G401.6 (cell line): Measurements from ENCODE around the gene SLC7A14.

Experiments used
- FAIRE-seq: peaks from 2 replicates; lab custom pipeline; 2012; peaks lifted over from hg19 to GRCh38; lab: Jason Lieb, UNC

The SLC7A14 gene

GRCh38 chr3:170470063-170471016 lies 115.5 kb downstream of the SLC7A14 start:
- no peak for FAIRE-seq

- FAIRE-seq: no peak
Observed at GRCh38 chr3:170469151-170470062, 116.5 kb downstream of the SLC7A14 start.

- FAIRE-seq: no peak
Observed at GRCh38 chr3:170467571-170468147, 118.2 kb downstream of the SLC7A14 start.

GRCh38 chr3:170467007-170467406 lies 118.9 kb downstream of the SLC7A14 start:
- FAIRE-seq: no peak

GRCh38 chr3:170465955-170466354 lies 119.9 kb downstream of the SLC7A14 start:
- FAIRE-seq: no peak

GRCh38 chr3:170463011-170463410 lies 122.9 kb downstream of the SLC7A14 start:
- FAIRE-seq: no peak

- FAIRE-seq: no peak
Observed at GRCh38 chr3:170458285-170458684, 127.6 kb downstream of the SLC7A14 start.

- FAIRE-seq: no peak
Observed at GRCh38 chr3:170454509-170454908, 131.4 kb downstream of the SLC7A14 start.

GRCh38 chr3:170450039-170450438 lies 135.8 kb downstream of the SLC7A14 start:
- no peak for FAIRE-seq

GRCh38 chr3:170448584-170448983 lies 137.3 kb downstream of the SLC7A14 start:
- FAIRE-seq: no peak

GRCh38 chr3:170443457-170443856 lies 142.4 kb downstream of the SLC7A14 start:
- no peak for FAIRE-seq

GRCh38 chr3:170442947-170443346 lies 142.9 kb downstream of the SLC7A14 start:
- FAIRE-seq: no peak

- FAIRE-seq: no peak
Observed at GRCh38 chr3:170441412-170441811, 144.5 kb downstream of the SLC7A14 start.

- no peak for FAIRE-seq
Observed at GRCh38 chr3:170440344-170440743, 145.5 kb downstream of the SLC7A14 start.

- peak; percentile 90 for FAIRE-seq
Observed at GRCh38 chr3:170438836-170439235, 147.0 kb downstream of the SLC7A14 start.

- no peak for FAIRE-seq
Observed at GRCh38 chr3:170437696-170438407, 148.0 kb downstream of the SLC7A14 start.

GRCh38 chr3:170437176-170437575 lies 148.7 kb downstream of the SLC7A14 start:
- no peak for FAIRE-seq

- FAIRE-seq: no peak
Observed at GRCh38 chr3:170436697-170437096, 149.2 kb downstream of the SLC7A14 start.

- no peak for FAIRE-seq
Observed at GRCh38 chr3:170432416-170432815, 153.5 kb downstream of the SLC7A14 start.

GRCh38 chr3:170431054-170431453 lies 154.8 kb downstream of the SLC7A14 start:
- no peak for FAIRE-seq

- no peak for FAIRE-seq
Observed at GRCh38 chr3:170429050-170429449, 156.8 kb downstream of the SLC7A14 start.

- FAIRE-seq: no peak
Observed at GRCh38 chr3:170428095-170428494, 157.8 kb downstream of the SLC7A14 start.
